K562 (cell line): Measurements from ENCODE around the gene FAM20B. TPM values are rescaled to one million over a fixed set of nuclear protein-coding genes. Genes with fewer than 3 reads are reported as not detected.

Experiments
- ATAC-seq: fragments of 200-7000 bp; cut with Tn5 transposase; 3 replicates; pipeline ENCODE4 v1.9.1; 2020; ENCODE audit warnings: moderate library complexity
- BruUV-seq: library from RNA; stranded (reverse); fragments of 400-500 nt; replicated peaks from 2 replicates; lab custom pipeline; 2021; lab: Mats Ljungman, UMichigan
- CTCF ChIA-PET: fragments of 300-600 bp; formaldehyde crosslinking; extraction: SDS; loops from one replicate; lab custom pipeline; 2021; ENCODE audit warnings: low intra/inter-chr PET ratio; lab: Yijun Ruan, JAX
- POLR2A ChIA-PET: fragments of 300-600, 350-650 bp; sonication (Branson Sonifier 250); formaldehyde crosslinking; extraction: SDS; loops from one replicate; lab custom pipeline; 2021; ENCODE audit warnings: antibody characterized with exemption, inconsistent platforms; lab: Yijun Ruan, JAX
- DNase-seq, 4 experiments: peaks; one replicate each; pipeline versions ENCODE4 v3.0.0 to v3.0.0-alpha.2; 2011 to 2018; ENCODE audit warnings: low spot score in 3 of 4, mixed read lengths in 3 of 4; ENCODE audit errors: extremely low read depth in 1 of 4
- FAIRE-seq: peaks from 2 replicates; lab custom pipeline; 2011; peaks lifted over from hg19 to GRCh38; lab: Jason Lieb, UNC
- H2AFZ ChIP-seq: 2 replicates; pipeline ENCODE4 v1.6.0; 2011; ENCODE audit warnings: low read depth, low read length, control low read depth, inconsistent platforms
- H3K27ac ChIP-seq: fragments of 200-600 bp; 3 replicates; pipeline ENCODE4 v1.8.0; 2011; ENCODE audit warnings: low read depth, mild to moderate bottlenecking, control low read depth, inconsistent platforms, low read length, moderate library complexity, mixed read lengths; ENCODE audit errors: extremely low read depth
- H3K27me3 ChIP-seq, 2 experiments: fragments of 300-600 bp in 1 of 2; 2 replicates in 1 of 2; 3 replicates in 1 of 2; pipeline versions ENCODE4 v1.6.0 to v1.8.0; 2011; ENCODE audit warnings: inconsistent platforms in 2 of 2, low read length in 2 of 2, mild to moderate bottlenecking in 1 of 2, mixed read lengths in 1 of 2, moderate library complexity in 1 of 2; ENCODE audit not compliant: control insufficient read depth in 2 of 2, insufficient read depth in 2 of 2
- H3K36me3 ChIP-seq: fragments of 300-600 bp; 3 replicates; pipeline ENCODE4 v1.8.0; 2011; ENCODE audit warnings: mild to moderate bottlenecking, low read length, inconsistent platforms; ENCODE audit not compliant: control insufficient read depth, insufficient read depth
- H3K4me1 ChIP-seq, 2 experiments: fragments of 200-600 bp in 1 of 2; replicated peaks in 1 of 2; 2 replicates in 1 of 2; 3 replicates in 1 of 2; pipeline versions ENCODE4 v1.5.1 to v1.8.0; 2011; ENCODE audit warnings: inconsistent platforms in 2 of 2, low read length in 2 of 2, mild to moderate bottlenecking in 1 of 2, mixed read lengths in 1 of 2, moderate library complexity in 1 of 2; ENCODE audit not compliant: control insufficient read depth in 2 of 2, insufficient read depth in 2 of 2
- H3K4me2 ChIP-seq: 2 replicates; pipeline ENCODE4 v1.6.1; 2011; ENCODE audit warnings: low read length, control low read depth, inconsistent platforms, mixed read lengths; ENCODE audit not compliant: insufficient read depth
- H3K4me3 ChIP-seq: fragments of 200-600 bp; sonication (generic), shearing (Covaris generic); 2 replicates; pipeline ENCODE4 v1.5.1; 2016; ENCODE audit warnings: control low read depth, inconsistent platforms
- H3K79me2 ChIP-seq: fragments of 200-600 bp; 3 replicates; pipeline ENCODE4 v1.8.0; 2011; ENCODE audit warnings: low read length, inconsistent platforms; ENCODE audit not compliant: control insufficient read depth, insufficient read depth
- H3K9ac ChIP-seq, 2 experiments: 2 replicates each; pipeline versions ENCODE4 v1.6.0 to v1.6.1; 2011; ENCODE audit warnings: low read depth in 2 of 2, low read length in 2 of 2, control low read depth in 1 of 2, inconsistent platforms in 1 of 2, mild to moderate bottlenecking in 1 of 2, mixed read lengths in 1 of 2; ENCODE audit not compliant: insufficient read depth in 1 of 2
- H3K9me1 ChIP-seq: one replicate; pipeline ENCODE4 v1.6.0; 2011; ENCODE audit warnings: inconsistent platforms, mild to moderate bottlenecking, low read length, moderate library complexity; ENCODE audit not compliant: control insufficient read depth, insufficient read depth
- H3K9me3 ChIP-seq: replicated peaks from 2 replicates; pipeline ENCODE4 v1.5.1; 2011; ENCODE audit warnings: low read depth, low read length, inconsistent platforms; ENCODE audit not compliant: control insufficient read depth, insufficient read depth
- H4K20me1 ChIP-seq: replicated peaks from 2 replicates; pipeline ENCODE4 v1.6.1; 2011; ENCODE audit warnings: low read length, inconsistent platforms, mixed read lengths; ENCODE audit not compliant: control insufficient read depth, insufficient read depth
- BCOR ChIP-seq: fragments of 450-650 bp; IDR thresholded peaks from 2 replicates; pipeline ENCODE4 v1.6.1; 2016
- CC2D1A ChIP-seq: fragments of 450-650 bp; IDR thresholded peaks from 2 replicates; pipeline ENCODE4 v1.6.1; 2017; ENCODE audit warnings: mild to moderate bottlenecking
- FOS ChIP-seq: IDR thresholded peaks from 3 replicates; pipeline ENCODE4 v1.6.1; 2011; ENCODE audit not compliant: insufficient read length; ENCODE audit errors: extremely low read depth
- FOXP1 ChIP-seq: sonication (generic); formaldehyde crosslinking; IDR thresholded peaks from 2 replicates; pipeline ENCODE4 v1.8.0; 2022; ENCODE audit warnings: mild to moderate bottlenecking, missing genetic modification reagents
- MITF ChIP-seq: IDR thresholded peaks from 2 replicates; pipeline ENCODE4 v1.6.1; 2014; ENCODE audit warnings: antibody characterized with exemption
- TOE1 ChIP-seq, 2 experiments: fragments of 450-650 bp in 1 of 2; sonication (generic) in 1 of 2; formaldehyde crosslinking in 1 of 2; IDR thresholded peaks; 2 replicates each; pipeline versions ENCODE4 v1.7.1 to v1.8.0; 2016 to 2022; ENCODE audit warnings: borderline replicate concordance in 2 of 2, mild to moderate bottlenecking in 2 of 2, antibody characterized with exemption in 1 of 2, inconsistent platforms in 1 of 2, low read depth in 1 of 2, missing genetic modification reagents in 1 of 2, moderate library complexity in 1 of 2
- ZFP30 ChIP-seq: fragments of 250-450 bp; sonication (Bioruptor Pico); IDR thresholded peaks from 2 replicates; pipeline ENCODE4 v1.8.0; 2022; ENCODE audit warnings: moderate library complexity, mild to moderate bottlenecking, inconsistent platforms, borderline replicate concordance
- ZNF589 ChIP-seq: fragments of 200-800 bp; sonication (Bioruptor generic); IDR thresholded peaks from 2 replicates; pipeline ENCODE4 v1.6.1; 2016; ENCODE audit warnings: low read depth, missing genetic modification characterization, missing compliant biosample characterization
- WGBS: fragments of 100-300 bp; shearing (Covaris generic); methylation state at CpG from one replicate; pipeline ENCODE4 v1.1.6; 2016; ENCODE audit warnings: low coverage, mixed read lengths; ENCODE audit not compliant: insufficient coverage; ENCODE audit errors: missing lambda C conversion rate; 5-methylcytosine and 5-hydroxymethylcytosine counted together
- in situ Hi-C: fragments of 300-500 bp; cut with MboI; formaldehyde crosslinking; loops from 4 replicates; pipeline ENCODE4 v1.15.0; 2018; ENCODE audit warnings: inconsistent platforms, mixed read lengths
- intact Hi-C: fragments of 100-400 bp; cut with micrococcal nuclease; formaldehyde crosslinking; loops from 2 replicates; pipeline ENCODE4 v1.14.2; 2022
- polyA plus RNA-seq, 8 experiments: library from polyadenylated mRNA; depleted of rRNA in 4 of 8; stranded (reverse) in 5 of 8; unstranded in 3 of 8; fragments of >200 nt; fragmentation: Nextera tagmentation in 2 of 8; fragmentation: Illumina TruSeq in 1 of 8; extraction: Ambion mirVana in 2 of 8; extraction: Trizol in 1 of 8; gene quantifications; 2 replicates each; pipeline versions ENCODE4 v1.2.1 to v1.2.3, GENCODE V29; 2011 to 2014; ENCODE audit warnings: inconsistent platforms in 1 of 8, missing spikeins in 1 of 8
- total RNA-seq, 7 experiments: library from RNA; depleted of rRNA in 6 of 7; stranded (reverse); fragments of >200 nt in 6 of 7; fragmentation: Illumina TruSeq in 2 of 7; extraction: Trizol in 2 of 7; gene quantifications; 2 replicates each; pipeline versions ENCODE4 v1.2.1 to v1.2.3, GENCODE V29; 2011 to 2021; ENCODE audit warnings: low replicate concordance in 1 of 7

FAM20B gene
- total and polyA plus RNA-seq, 9 of the 15 experiments (the other 6 are each of a cell fraction or from before 2014, with no cell fraction given): 7.2 to 67.5 (median 42.9) TPM

GRCh38 chr1:179034720-179035119 is 9.0 kb downstream of the FAM20B start:
- H3K9me1 ChIP-seq: peaks cover 2% of the 10 kb centered on the region
- no peak for DNase-seq
- 64% methylated on average over 1 of the region's 1 CpG for whole genome bisulfite sequencing
- no peak overlapping the region for H2AFZ ChIP-seq
- peaks cover 13% of the 10 kb centered on the region for H4K20me1 ChIP-seq
- intact Hi-C loops: no loop called here
- H3K4me2 ChIP-seq: no peak overlapping the region
- no TSS peak for BruUV-seq
- TF ChIP-seq BCOR (no peak), FOXP1 (CRISPR knock-in tag) (no peak), FOS (no peak), MITF (no peak), CC2D1A (no peak), ZNF589 (CRISPR knock-in tag) (no peak), TOE1 (IDR thresholded peaks at IDR 0.05; ENCODE audit: borderline replicate concordance) (no peak), TOE1 (CRISPR knock-in tag; IDR thresholded peaks at IDR 0.05; ENCODE audit: borderline replicate concordance, low read depth) (no peak), ZFP30 (CRISPR knock-in tag) (no peak)
- TF ChIP-seq, all 486 proteins: peak for 0
- Histone ChIP-seq H3K9ac (no peak overlapping the region), H3K79me2 (peaks cover 97% of the 10 kb centered on the region), H3K4me3 (no peak overlapping the region), H3K27ac (no peak overlapping the region), H3K36me3 (no peaks in the 10 kb centered on the region; the same call in 1 of the 3 replicates), H3K27me3 (no peaks in the 10 kb centered on the region), H3K4me1 (peaks cover 23 to 86% of the 10 kb centered on the region in 2 experiments), H3K9me3 (no peaks in the 10 kb centered on the region)
- CTCF ChIA-PET: no interaction called here
- ATAC-seq (no peak), FAIRE-seq (no peak)
- POLR2A ChIA-PET: interaction anchor here (0.7 to 1.6 kb wide), 3 partner anchors 9 to 15 kb away, joined by 3 to 6 read pairs (median 6); no protein-coding TSS in a partner anchor
- in situ Hi-C loops: no loop called here
